Left ventricle myocardium inferior (tissue), 1 donor: ENCODE measurements around the gene NOP14. TPM values are rescaled to one million over a fixed set of nuclear protein-coding genes. Genes with fewer than 3 reads are reported as not detected.
"Not testable (repeated sequence)": the region's sequence is repeated elsewhere in the genome, so short reads cannot be mapped to it uniquely, and the experiment has no call there.

ENCODE experiments used
- DNase-seq: peaks from one replicate; pipeline ENCODE4 v3.0.0-alpha.2; 2020
- H3K27ac ChIP-seq: fragments of 200-600 bp; replicated peaks from 2 replicates; pipeline ENCODE4 v1.8.0; 2021
- H3K27me3 ChIP-seq: fragments of 200-600 bp; 2 replicates; pipeline ENCODE4 v1.8.0; 2021; ENCODE audit warnings: low read depth
- H3K36me3 ChIP-seq: fragments of 200-600 bp; 2 replicates; pipeline ENCODE4 v1.8.0; 2021
- H3K4me1 ChIP-seq: fragments of 200-600 bp; 2 replicates; pipeline ENCODE4 v1.8.0; 2021
- H3K4me3 ChIP-seq: fragments of 200-600 bp; 2 replicates; pipeline ENCODE4 v1.8.0; 2021; ENCODE audit warnings: mild to moderate bottlenecking, moderate library complexity
- H3K9me3 ChIP-seq: fragments of 200-600 bp; replicated peaks from 2 replicates; pipeline ENCODE4 v1.8.0; 2021
- intact Hi-C: fragments of 100-400 bp; cut with micrococcal nuclease; formaldehyde crosslinking; loops from one replicate; pipeline ENCODE4 v1.11.0; 2022
- total RNA-seq: library from RNA; stranded (reverse); fragmentation: NEBNext Ultra II Directional; extraction: Animal tissue kit (Norgen Biotek cat#: 25700); gene quantifications from one replicate; pipeline ENCODE4 v1.2.1, GENCODE V29; 2021
- TF ChIP-seq, protein P1 (sequence below): fragments of 200-600 bp; IDR thresholded peaks from 2 replicates; pipeline ENCODE4 v1.8.0; 2021; ENCODE audit warnings: antibody characterized with exemption, mild to moderate bottlenecking, borderline replicate concordance
- donor health status: DM: no; HTN: yes; CAD: no; lungs with severe emphysema.

Gene NOP14
- total RNA-seq, 1 donor from 2014 or later = 17.4 TPM

DNA sequence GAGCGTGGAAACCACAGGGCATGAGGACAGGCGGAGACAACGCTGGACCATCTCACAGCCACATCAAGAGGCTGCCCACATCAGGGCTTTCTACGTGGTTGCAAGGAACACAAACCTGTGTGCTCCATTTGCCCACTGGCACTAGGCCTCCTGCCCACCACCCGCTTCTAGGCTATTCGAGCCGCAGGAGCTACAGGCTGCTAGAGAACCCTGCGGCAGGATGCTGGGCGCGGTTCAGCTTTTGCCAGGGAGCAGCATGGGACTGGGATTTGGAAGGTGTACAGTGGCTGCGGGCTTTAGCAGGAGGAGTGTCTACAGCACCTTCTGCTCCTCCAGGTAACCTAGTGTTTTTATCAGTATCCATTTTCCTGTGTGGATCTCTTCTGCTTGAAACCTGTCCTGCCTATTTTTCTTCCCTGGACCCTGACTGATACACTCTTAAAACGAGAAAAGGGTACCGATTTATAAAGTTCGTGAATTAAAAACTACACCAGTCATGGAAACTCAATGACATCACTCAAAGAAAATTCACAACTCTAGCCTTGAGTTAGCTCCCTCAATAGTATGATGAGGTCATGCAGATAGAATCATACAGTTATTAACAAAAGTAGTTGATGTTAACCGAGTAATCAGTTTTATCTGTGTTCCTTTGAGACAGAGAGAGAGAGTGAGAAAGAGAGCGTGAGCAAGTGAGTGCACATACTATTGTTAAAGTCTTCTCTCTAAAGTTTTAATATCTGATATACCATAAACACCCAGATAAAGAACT, 12.8 kb downstream of the NOP14 start:
- H3K27ac ChIP-seq = no peak overlapping the region
- H3K36me3 ChIP-seq = peaks cover 92% of the 10 kb centered on the region
- no peaks in the 10 kb centered on the region for H3K27me3 ChIP-seq
- TF ChIP-seq, protein P1, sequence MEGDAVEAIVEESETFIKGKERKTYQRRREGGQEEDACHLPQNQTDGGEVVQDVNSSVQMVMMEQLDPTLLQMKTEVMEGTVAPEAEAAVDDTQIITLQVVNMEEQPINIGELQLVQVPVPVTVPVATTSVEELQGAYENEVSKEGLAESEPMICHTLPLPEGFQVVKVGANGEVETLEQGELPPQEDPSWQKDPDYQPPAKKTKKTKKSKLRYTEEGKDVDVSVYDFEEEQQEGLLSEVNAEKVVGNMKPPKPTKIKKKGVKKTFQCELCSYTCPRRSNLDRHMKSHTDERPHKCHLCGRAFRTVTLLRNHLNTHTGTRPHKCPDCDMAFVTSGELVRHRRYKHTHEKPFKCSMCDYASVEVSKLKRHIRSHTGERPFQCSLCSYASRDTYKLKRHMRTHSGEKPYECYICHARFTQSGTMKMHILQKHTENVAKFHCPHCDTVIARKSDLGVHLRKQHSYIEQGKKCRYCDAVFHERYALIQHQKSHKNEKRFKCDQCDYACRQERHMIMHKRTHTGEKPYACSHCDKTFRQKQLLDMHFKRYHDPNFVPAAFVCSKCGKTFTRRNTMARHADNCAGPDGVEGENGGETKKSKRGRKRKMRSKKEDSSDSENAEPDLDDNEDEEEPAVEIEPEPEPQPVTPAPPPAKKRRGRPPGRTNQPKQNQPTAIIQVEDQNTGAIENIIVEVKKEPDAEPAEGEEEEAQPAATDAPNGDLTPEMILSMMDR = no peak
- intact Hi-C loops = loop anchor here (10.0 kb wide), 1 partner anchor 186 kb away; no protein-coding TSS in a partner anchor
- peaks cover 31% of the 10 kb centered on the region for H3K4me1 ChIP-seq
- H3K9me3 ChIP-seq = no peaks in the 10 kb centered on the region
- H3K4me3 ChIP-seq = no peak overlapping the region
- no peak for DNase-seq

DNA sequence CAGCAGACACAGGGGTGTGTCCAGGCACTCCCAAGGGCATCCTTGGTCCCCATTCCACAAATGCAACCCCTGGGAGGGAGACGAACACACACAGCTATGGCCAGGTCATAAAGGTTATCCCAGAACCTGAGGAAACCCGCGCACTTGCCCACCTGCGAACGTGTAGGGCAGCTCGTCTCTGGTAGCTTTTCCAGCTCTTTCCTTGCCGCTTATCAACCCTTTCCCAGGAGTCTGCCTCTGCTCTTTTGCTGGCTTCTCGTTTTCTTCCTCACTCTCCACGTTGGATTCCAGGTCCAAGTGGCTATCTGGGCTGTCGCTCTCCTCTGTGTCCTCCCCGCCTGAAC, 13.5 kb downstream of the NOP14 start:
- TF ChIP-seq, protein P1 = no peak
- DNase-seq = no peak
- peaks cover 30% of the 10 kb centered on the region for H3K4me1 ChIP-seq
- H3K4me3 ChIP-seq = no peak overlapping the region
- H3K27ac ChIP-seq = no peak overlapping the region
- peaks cover 97% of the 10 kb centered on the region for H3K36me3 ChIP-seq
- H3K27me3 ChIP-seq = no peaks in the 10 kb centered on the region
- intact Hi-C loops = loop anchor here (10.0 kb wide), 1 partner anchor 185 kb away; no protein-coding TSS in a partner anchor
- H3K9me3 ChIP-seq = no peaks in the 10 kb centered on the region

DNA sequence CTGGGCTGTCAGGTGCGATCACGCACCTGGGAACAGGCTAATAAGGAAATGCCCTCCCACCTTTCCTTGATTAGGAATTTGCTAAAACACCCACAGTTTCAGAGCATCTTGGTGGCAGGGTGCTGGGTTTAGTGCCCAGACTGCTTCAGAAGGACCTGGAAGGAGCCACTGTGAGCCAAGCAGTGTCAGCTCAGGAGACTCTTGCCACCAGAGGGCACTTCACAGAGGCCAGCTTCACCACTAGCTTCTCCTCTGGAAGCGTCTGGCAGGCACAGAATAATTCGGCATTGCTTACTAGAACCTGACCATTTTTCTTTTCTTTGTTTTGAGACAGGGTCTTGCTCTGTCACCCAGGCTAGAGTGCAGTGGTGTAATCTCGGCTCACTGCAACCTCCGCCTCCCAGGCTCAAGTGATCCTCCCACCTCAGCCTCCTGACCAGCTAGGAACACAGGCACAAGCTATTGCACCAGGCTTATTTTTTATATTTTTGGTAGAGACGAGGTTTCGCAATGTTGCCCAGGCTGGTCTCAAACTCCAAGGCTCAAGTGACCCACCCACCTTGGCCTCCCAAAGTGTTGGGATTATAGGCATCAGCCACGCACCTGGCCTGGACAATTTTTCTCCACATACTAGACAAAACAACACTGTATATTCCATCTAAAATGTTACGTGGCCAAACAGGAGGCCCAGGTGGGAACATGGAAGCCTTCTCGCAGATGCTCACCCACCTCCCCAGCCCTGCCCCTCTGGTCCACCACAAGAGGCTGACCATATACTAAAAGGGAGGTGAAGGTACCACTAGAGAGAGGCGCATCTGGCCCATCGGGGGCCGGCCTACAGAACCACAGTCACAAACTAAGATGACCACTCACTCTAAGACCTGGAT, 14.1 kb downstream of the NOP14 start:
- intact Hi-C loops = no loop called here
- no peaks in the 10 kb centered on the region for H3K27me3 ChIP-seq
- H3K4me3 ChIP-seq = no peak overlapping the region
- H3K27ac ChIP-seq = no peak overlapping the region
- peaks cover 24% of the 10 kb centered on the region for H3K4me1 ChIP-seq
- no peak for DNase-seq
- peaks cover 97% of the 10 kb centered on the region for H3K36me3 ChIP-seq
- H3K9me3 ChIP-seq = no peaks in the 10 kb centered on the region
- TF ChIP-seq, protein P1 = peak; percentile 60

DNA sequence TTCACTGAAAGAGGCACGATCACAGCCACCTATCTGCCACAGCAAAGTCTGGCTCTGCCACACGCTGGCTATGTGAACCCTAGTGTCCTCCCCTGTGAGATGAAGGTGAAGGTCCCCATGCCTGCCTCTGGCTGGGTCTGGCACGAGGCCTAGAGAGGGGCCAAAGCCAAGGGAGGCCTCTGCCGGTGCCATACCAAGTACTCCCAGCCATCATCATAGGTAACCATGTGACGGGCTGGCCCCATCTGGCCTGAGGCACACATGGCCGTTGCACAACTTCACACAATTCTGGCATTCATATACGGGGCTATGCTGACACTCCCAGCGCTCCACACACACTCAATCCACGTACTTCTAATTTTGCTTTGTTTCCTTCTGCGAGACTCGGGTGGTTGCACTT, 15.3 kb downstream of the NOP14 start:
- Histone ChIP-seq H3K4me1 (peaks cover 17% of the 10 kb centered on the region), H3K27ac (peak overlapping the region; percentile 47), H3K4me3 (no peak overlapping the region), H3K27me3 (no peaks in the 10 kb centered on the region), H3K36me3 (peaks cover 97% of the 10 kb centered on the region), H3K9me3 (no peaks in the 10 kb centered on the region)
- TF ChIP-seq, protein P1 = no peak
- DNase-seq = peak; percentile 64
- intact Hi-C loops = no loop called here

DNA sequence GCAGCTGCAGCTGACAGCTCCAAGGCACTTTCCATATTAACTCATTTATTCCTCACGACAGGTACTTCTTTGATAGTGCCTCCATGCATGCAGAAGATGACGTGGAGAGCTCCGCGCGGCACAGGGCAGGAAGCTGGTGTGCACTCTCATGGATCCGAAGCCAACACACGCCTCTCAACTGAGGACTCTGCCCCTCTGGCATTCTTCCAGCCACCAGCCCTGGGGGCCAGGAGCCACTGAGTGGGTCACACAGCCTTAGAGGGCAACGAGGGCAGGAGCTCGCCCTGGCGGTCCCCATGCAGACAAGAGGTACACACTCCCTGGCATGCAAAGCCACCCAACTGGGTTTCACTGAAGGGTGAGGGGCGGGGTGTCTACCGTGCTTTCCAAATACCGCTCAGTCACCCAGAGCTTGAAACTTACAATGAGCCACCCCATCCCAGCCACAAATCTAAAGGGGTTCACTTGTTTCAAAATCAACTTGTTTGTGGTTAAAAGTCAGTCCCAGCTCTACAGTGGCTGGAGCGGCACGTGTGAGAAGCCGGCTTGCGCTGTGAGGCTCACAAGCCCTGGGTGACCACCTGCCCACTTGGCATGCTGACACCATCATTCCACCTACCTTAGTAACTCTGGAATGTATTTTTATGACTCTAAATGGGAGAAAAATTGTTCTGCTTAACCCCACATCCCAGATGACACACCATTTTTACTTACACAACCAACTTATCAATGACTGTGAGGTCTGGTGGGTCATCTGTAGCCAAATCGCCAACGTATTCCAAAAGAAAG, 16.2 kb downstream of the NOP14 start:
- peaks cover 16% of the 10 kb centered on the region for H3K4me1 ChIP-seq
- intact Hi-C loops = no loop called here
- no peak overlapping the region for H3K4me3 ChIP-seq
- peak overlapping the region; percentile 47 for H3K27ac ChIP-seq
- no peaks in the 10 kb centered on the region for H3K27me3 ChIP-seq
- no peaks in the 10 kb centered on the region for H3K9me3 ChIP-seq
- peaks cover 96% of the 10 kb centered on the region for H3K36me3 ChIP-seq
- DNase-seq = no peak
- TF ChIP-seq, protein P1 = no peak

DNA sequence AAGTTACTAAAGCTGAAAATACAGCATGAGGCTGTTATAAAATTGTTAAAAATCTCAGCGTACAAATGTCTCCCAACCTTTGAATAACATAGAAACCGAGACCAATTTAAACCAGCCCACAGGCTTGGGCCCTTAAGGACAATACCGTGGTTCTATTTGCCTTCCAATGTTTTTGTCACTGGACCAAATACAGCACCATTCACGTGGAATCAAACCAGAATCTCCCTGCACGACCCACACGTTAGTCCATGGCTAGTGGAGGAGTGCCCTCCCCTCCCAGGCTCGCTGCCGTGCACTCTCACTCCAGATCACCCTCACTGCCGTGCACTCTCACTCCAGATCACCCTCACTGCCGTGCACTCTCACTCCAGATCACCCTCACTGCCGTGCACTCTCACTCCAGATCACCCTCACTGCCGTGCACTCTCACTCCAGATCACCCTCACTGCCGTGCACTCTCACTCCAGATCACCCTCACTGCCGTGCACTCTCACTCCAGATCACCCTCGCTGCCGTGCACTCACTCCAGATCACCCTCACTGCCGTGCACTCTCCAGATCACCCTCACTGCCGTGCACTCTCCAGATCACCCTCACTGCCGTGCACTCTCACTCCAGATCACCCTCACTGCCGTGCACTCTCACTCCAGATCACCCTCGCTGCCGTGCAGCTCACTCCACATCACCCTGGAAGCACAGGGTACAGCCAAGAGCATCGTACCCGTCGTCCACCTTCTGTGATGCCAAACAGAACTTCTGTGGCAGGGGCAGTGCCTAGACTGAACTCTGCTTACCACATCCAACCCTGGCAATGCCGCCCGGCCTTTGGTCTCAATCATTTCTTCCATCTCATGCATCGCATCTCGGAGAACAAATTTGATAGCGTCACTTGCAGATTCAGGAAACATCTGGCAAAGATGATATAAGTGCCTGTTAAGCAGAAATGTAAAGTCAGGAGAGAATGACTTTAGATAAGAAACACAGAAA, 17.3 kb downstream of the NOP14 start:
- DNase-seq, H3K27ac ChIP-seq, H3K9me3 ChIP-seq, intact Hi-C loops, H3K4me3 ChIP-seq, H3K27me3 ChIP-seq: not testable (repeated sequence)
- H3K4me1 ChIP-seq = peaks cover 16% of the 10 kb centered on the region
- H3K36me3 ChIP-seq = peaks cover 96% of the 10 kb centered on the region
